Measurements from ENCODE around the gene XYLT1.
"Not testable (repeated sequence)": the region's sequence is repeated elsewhere in the genome, so short reads cannot be mapped to it uniquely, and the experiment has no call there.

XYLT1 gene

GRCh38 chr16:17470908-17471718 is at the start of gene XYLT1:
Gene XYLT1 (minus strand): TSS chr16:17470960. CDS start chr16:17470796, 164 bp downstream.
- no peak for DNase-seq (ENCODE audit: low read depth, low spot score)

GRCh38 chr16:17520111-17520510 is 49.4 kb upstream of the XYLT1 start:
- no peak for DNase-seq (ENCODE audit: low read depth, low spot score)

GRCh38 chr16:17519101-17519955 is 48.6 kb upstream of the XYLT1 start:
- DNase-seq (ENCODE audit: low read depth, low spot score), result no peak

- DNase-seq (ENCODE audit: low read depth, low spot score), result no peak
Measured at GRCh38 chr16:17518441-17518840, 47.7 kb upstream of the XYLT1 start.

GRCh38 chr16:17515421-17516210 is 44.9 kb upstream of the XYLT1 start:
- DNase-seq (ENCODE audit: low read depth, low spot score), result no peak

GRCh38 chr16:17512636-17513220 is 42.0 kb upstream of the XYLT1 start:
- DNase-seq (ENCODE audit: low read depth, low spot score), result no peak

GRCh38 chr16:17511340-17511739 is 40.6 kb upstream of the XYLT1 start:
- DNase-seq (ENCODE audit: low read depth, low spot score), result no peak

GRCh38 chr16:17510567-17510966 is 39.8 kb upstream of the XYLT1 start:
- no peak for DNase-seq (ENCODE audit: low read depth, low spot score)

- DNase-seq (ENCODE audit: low read depth, low spot score), result no peak
Measured at GRCh38 chr16:17509194-17509593, 38.4 kb upstream of the XYLT1 start.

GRCh38 chr16:17508303-17508702 is 37.5 kb upstream of the XYLT1 start:
- no peak for DNase-seq (ENCODE audit: low read depth, low spot score)

GRCh38 chr16:17507516-17507915 is 36.8 kb upstream of the XYLT1 start:
- not testable (repeated sequence) for DNase-seq (ENCODE audit: low read depth, low spot score)

- DNase-seq (ENCODE audit: low read depth, low spot score), result not testable (repeated sequence)
Measured at GRCh38 chr16:17505828-17506227, 35.1 kb upstream of the XYLT1 start.

GRCh38 chr16:17504050-17504449 is 33.3 kb upstream of the XYLT1 start:
- DNase-seq (ENCODE audit: low read depth, low spot score), result no peak

GRCh38 chr16:17503331-17503730 is 32.6 kb upstream of the XYLT1 start:
- no peak for DNase-seq (ENCODE audit: low read depth, low spot score)

- no peak for DNase-seq (ENCODE audit: low read depth, low spot score)
Measured at GRCh38 chr16:17501321-17501720, 30.6 kb upstream of the XYLT1 start.

- DNase-seq (ENCODE audit: low read depth, low spot score), result no peak
Measured at GRCh38 chr16:17499223-17499902, 28.6 kb upstream of the XYLT1 start.

- DNase-seq (ENCODE audit: low read depth, low spot score), result no peak
Measured at GRCh38 chr16:17497648-17498047, 26.9 kb upstream of the XYLT1 start.

- no peak for DNase-seq (ENCODE audit: low read depth, low spot score)
Measured at GRCh38 chr16:17496891-17497290, 26.1 kb upstream of the XYLT1 start.

GRCh38 chr16:17493012-17493411 is 22.3 kb upstream of the XYLT1 start:
- DNase-seq (ENCODE audit: low read depth, low spot score), result no peak

- no peak for DNase-seq (ENCODE audit: low read depth, low spot score)
Measured at GRCh38 chr16:17491140-17491662, 20.4 kb upstream of the XYLT1 start.

GRCh38 chr16:17488506-17488905 is 17.7 kb upstream of the XYLT1 start:
- no peak for DNase-seq (ENCODE audit: low read depth, low spot score)

All from iPS DF 19.7 (cell line).